Fibroblast of skin of abdomen (primary cell): ENCODE measurements around the gene XPR1.
"Not testable (repeated sequence)": the region's sequence is repeated elsewhere in the genome, so short reads cannot be mapped to it uniquely, and the experiment has no call there.

Experiments used
- DNase-seq: peaks from one replicate; pipeline ENCODE4 v3.0.0-alpha.2; 2013

Gene XPR1

GRCh38 chr1:180724055-180724454 is 92.2 kb downstream of the XPR1 start:
- no peak for DNase-seq

GRCh38 chr1:180726024-180726423 is 94.2 kb downstream of the XPR1 start:
- DNase-seq: not testable (repeated sequence)

- DNase-seq: not testable (repeated sequence)
Observed at GRCh38 chr1:180727751-180728150, 95.9 kb downstream of the XPR1 start.

- no peak for DNase-seq
Observed at GRCh38 chr1:180728472-180729106, 96.8 kb downstream of the XPR1 start.

GRCh38 chr1:180731131-180731530 is 99.3 kb downstream of the XPR1 start:
- DNase-seq: no peak

- no peak for DNase-seq
Observed at GRCh38 chr1:180732866-180733265, 101.0 kb downstream of the XPR1 start.

GRCh38 chr1:180734366-180734765 is 102.5 kb downstream of the XPR1 start:
- DNase-seq: no peak

- no peak for DNase-seq
Observed at GRCh38 chr1:180742663-180743062, 110.8 kb downstream of the XPR1 start.

GRCh38 chr1:180743868-180744267 is 112.0 kb downstream of the XPR1 start:
- DNase-seq: no peak

GRCh38 chr1:180745098-180745497 is 113.3 kb downstream of the XPR1 start:
- DNase-seq: no peak

GRCh38 chr1:180751921-180752320 is 120.1 kb downstream of the XPR1 start:
- DNase-seq: peak; percentile 31

GRCh38 chr1:180754453-180754852 is 122.6 kb downstream of the XPR1 start:
- DNase-seq: no peak

GRCh38 chr1:180757657-180758056 is 125.8 kb downstream of the XPR1 start:
- DNase-seq: no peak

GRCh38 chr1:180762796-180763195 is 131.0 kb downstream of the XPR1 start:
- DNase-seq: no peak

GRCh38 chr1:180765151-180765550 is 133.3 kb downstream of the XPR1 start:
- no peak for DNase-seq

- no peak for DNase-seq
Observed at GRCh38 chr1:180769889-180770288, 138.1 kb downstream of the XPR1 start.

GRCh38 chr1:180773210-180773865 is 141.5 kb downstream of the XPR1 start:
- peak; percentile 46 for DNase-seq

- DNase-seq: no peak
Observed at GRCh38 chr1:180775801-180776200, 144.0 kb downstream of the XPR1 start.

GRCh38 chr1:180777072-180777689 is 145.4 kb downstream of the XPR1 start:
- no peak for DNase-seq

GRCh38 chr1:180778782-180779398 is 147.1 kb downstream of the XPR1 start:
- no peak for DNase-seq

GRCh38 chr1:180779584-180779983 is 147.8 kb downstream of the XPR1 start:
- DNase-seq: no peak

- no peak for DNase-seq
Observed at GRCh38 chr1:180781718-180782117, 149.9 kb downstream of the XPR1 start.

GRCh38 chr1:180785291-180785690 is 153.5 kb downstream of the XPR1 start:
- DNase-seq: peak; percentile 12

- DNase-seq: no peak
Observed at GRCh38 chr1:180785887-180786286, 154.1 kb downstream of the XPR1 start.
